Measurements from ENCODE around the gene SLC7A9.
"Not testable (repeated sequence)": the region's sequence is repeated elsewhere in the genome, so short reads cannot be mapped to it uniquely, and the experiment has no call there.

Gene SLC7A9

GRCh38 chr19:32787161-32787813, 82.3 kb downstream of the SLC7A9 start:
- FAIRE-seq = not testable (repeated sequence)

- FAIRE-seq = not testable (repeated sequence)
These were observed 87.5 kb downstream of the SLC7A9 start for GRCh38 chr19:32782089-32782488.

- no peak for FAIRE-seq
These were observed 88.3 kb downstream of the SLC7A9 start for GRCh38 chr19:32781280-32781679.
